ENCODE measurements around the gene SNED1. TPM values are rescaled to one million over a fixed set of nuclear protein-coding genes. Genes with fewer than 3 reads are reported as not detected.

Gene SNED1
- total RNA-seq, 1 experiment from 2014 or later: 3.2 TPM

GRCh38 chr2:240956935-240957655 lies 41.3 kb upstream of the SNED1 start:
- DNase-seq (ENCODE audit: low spot score): no peak
- Mint-ChIP-seq H3K27me3 (ENCODE audit: low read depth) (no peaks in the 10 kb centered on the region), H3K27ac (no peak overlapping the region; the same call in 1 of the 2 replicates), H3K9me3 (no peaks in the 10 kb centered on the region), H3K4me3 (no peak overlapping the region), H3K4me1 (peaks cover 13% of the 10 kb centered on the region; the same call in 1 of the 2 replicates), H3K36me3 (no peaks in the 10 kb centered on the region)
- ATAC-seq: no peak
- no peak for TF ChIP-seq FOXP1 (CRISPR knock-in tag; IDR thresholded peaks at IDR 0.05; ENCODE audit: borderline replicate concordance)
- TF ChIP-seq FOXK1 (CRISPR knock-in tag; IDR thresholded peaks at IDR 0.05): no peak
- TF ChIP-seq ZNF416 (CRISPR knock-in tag; IDR thresholded peaks at IDR 0.05): no peak
- TF ChIP-seq, protein P1, sequence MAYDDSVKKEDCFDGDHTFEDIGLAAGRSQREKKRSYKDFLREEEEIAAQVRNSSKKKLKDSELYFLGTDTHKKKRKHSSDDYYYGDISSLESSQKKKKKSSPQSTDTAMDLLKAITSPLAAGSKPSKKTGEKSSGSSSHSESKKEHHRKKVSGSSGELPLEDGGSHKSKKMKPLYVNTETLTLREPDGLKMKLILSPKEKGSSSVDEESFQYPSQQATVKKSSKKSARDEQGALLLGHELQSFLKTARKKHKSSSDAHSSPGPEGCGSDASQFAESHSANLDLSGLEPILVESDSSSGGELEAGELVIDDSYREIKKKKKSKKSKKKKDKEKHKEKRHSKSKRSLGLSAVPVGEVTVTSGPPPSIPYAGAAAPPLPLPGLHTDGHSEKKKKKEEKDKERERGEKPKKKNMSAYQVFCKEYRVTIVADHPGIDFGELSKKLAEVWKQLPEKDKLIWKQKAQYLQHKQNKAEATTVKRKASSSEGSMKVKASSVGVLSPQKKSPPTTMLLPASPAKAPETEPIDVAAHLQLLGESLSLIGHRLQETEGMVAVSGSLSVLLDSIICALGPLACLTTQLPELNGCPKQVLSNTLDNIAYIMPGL (CRISPR knock-in tag; IDR thresholded peaks at IDR 0.05): no peak
- TF ChIP-seq, protein P2, sequence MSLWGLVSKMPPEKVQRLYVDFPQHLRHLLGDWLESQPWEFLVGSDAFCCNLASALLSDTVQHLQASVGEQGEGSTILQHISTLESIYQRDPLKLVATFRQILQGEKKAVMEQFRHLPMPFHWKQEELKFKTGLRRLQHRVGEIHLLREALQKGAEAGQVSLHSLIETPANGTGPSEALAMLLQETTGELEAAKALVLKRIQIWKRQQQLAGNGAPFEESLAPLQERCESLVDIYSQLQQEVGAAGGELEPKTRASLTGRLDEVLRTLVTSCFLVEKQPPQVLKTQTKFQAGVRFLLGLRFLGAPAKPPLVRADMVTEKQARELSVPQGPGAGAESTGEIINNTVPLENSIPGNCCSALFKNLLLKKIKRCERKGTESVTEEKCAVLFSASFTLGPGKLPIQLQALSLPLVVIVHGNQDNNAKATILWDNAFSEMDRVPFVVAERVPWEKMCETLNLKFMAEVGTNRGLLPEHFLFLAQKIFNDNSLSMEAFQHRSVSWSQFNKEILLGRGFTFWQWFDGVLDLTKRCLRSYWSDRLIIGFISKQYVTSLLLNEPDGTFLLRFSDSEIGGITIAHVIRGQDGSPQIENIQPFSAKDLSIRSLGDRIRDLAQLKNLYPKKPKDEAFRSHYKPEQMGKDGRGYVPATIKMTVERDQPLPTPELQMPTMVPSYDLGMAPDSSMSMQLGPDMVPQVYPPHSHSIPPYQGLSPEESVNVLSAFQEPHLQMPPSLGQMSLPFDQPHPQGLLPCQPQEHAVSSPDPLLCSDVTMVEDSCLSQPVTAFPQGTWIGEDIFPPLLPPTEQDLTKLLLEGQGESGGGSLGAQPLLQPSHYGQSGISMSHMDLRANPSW (CRISPR knock-in tag; conservative IDR thresholded peaks at IDR 0.05; ENCODE audit: low read depth): no peak
- no peak for TF ChIP-seq AR (CRISPR knock-in tag; IDR thresholded peaks at IDR 0.05)
- TF ChIP-seq NR3C1 (CRISPR knock-in tag; conservative IDR thresholded peaks at IDR 0.05; ENCODE audit: low read depth): no peak
- no peak for TF ChIP-seq GTF2I (CRISPR knock-in tag; conservative IDR thresholded peaks at IDR 0.05)
- no peak for TF ChIP-seq TEAD1 (CRISPR knock-in tag; IDR thresholded peaks at IDR 0.05)
- TF ChIP-seq MAX (CRISPR knock-in tag; IDR thresholded peaks at IDR 0.05): no peak
- POLR2A ChIA-PET: interaction anchor here (0.6 kb wide), 1 partner anchor 878 kb away, joined by 3 read pairs; no protein-coding TSS in a partner anchor
- CTCF ChIA-PET: interaction anchor here (0.9 to 1.7 kb wide), 2 partner anchors 27 to 106 kb away, joined by 4 to 6 read pairs; no protein-coding TSS in a partner anchor

DNA sequence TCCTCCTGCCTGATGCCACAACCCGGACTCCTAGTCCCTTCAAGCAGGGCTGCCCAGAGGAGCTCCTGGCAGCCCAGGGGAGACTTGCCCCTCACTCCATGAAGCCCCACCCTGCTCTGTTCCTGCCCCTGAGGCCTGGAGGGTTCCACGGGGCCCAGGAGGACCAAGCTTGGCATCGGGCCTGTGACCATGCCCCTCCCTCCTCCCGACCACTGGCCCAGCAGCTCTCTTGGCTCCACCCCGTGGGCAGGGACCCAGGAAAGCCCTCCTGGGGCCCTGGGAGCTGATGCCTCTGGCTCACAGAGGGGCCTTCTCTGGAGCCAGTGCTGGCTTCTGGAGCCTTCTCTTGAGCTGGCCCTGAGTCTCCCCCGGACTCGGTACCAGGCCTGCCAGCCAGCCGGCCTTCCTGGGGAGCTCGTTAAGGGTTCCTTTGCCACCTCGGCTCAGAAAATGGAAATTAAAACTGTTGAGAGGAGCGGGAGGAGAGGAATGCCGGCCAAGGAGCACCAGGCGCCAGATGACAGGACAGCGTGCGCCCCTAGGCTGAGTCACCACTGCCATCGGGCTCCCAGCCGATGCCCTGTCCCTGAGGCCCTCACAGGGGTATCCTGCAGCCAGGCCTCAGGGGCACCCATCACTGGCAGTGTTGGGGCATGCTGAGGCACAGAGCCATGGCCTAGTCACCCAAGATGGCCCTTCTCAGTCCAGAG lies 40.6 kb upstream of the SNED1 start:
- CTCF ChIA-PET: interaction anchor here (0.9 to 1.7 kb wide), 2 partner anchors 26 to 106 kb away, joined by 4 to 6 read pairs; no protein-coding TSS in a partner anchor
- Mint-ChIP-seq H3K9me3 (no peaks in the 10 kb centered on the region), H3K4me1 (peaks cover 16% of the 10 kb centered on the region; the same call in 1 of the 2 replicates), H3K27me3 (ENCODE audit: low read depth) (no peaks in the 10 kb centered on the region), H3K4me3 (no peak overlapping the region), H3K27ac (no peak overlapping the region), H3K36me3 (no peaks in the 10 kb centered on the region)
- DNase-seq (ENCODE audit: low spot score) (no peak), ATAC-seq (no peak)
- TF ChIP-seq EMX1 (CRISPR knock-in tag; IDR thresholded peaks at IDR 0.05) (no peak), MLX (CRISPR knock-in tag; IDR thresholded peaks at IDR 0.05) (no peak), ZNF671 (CRISPR knock-in tag; IDR thresholded peaks at IDR 0.05) (no peak)
- TF ChIP-seq, protein P3, sequence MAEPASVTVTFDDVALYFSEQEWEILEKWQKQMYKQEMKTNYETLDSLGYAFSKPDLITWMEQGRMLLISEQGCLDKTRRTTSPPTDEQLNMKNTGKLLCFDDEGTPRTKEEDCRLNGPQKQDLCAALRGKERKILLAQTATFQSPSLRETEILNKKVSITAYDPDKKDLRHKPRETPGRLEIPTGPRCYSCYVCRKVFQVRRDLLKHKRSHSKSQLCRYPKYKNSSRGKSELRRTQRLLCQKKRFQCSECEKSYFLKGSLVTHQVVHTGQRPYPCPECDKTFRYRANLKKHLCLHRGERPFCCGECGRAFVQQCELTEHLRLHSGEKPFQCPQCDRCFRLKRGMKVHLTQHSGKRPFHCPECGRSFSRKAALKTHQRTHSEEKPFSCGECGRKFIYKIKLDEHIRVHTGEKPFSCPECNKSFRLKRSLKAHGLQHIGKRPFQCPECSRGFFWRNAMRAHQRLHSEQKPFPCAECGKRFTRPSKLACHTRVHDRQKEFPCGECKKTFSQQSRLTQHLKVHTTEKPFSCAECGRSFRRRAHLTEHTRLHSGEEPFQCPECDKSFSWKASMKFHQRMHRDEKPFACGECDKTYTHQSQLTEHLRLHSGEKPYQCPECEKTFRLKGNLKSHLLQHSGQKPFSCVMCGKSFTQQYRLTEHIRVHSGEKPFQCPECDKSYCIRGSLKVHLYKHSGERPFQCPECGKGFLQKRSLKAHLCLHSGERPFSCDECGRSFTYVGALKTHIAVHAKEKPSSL (CRISPR knock-in tag; conservative IDR thresholded peaks at IDR 0.05): no peak
- TF ChIP-seq, protein P4, sequence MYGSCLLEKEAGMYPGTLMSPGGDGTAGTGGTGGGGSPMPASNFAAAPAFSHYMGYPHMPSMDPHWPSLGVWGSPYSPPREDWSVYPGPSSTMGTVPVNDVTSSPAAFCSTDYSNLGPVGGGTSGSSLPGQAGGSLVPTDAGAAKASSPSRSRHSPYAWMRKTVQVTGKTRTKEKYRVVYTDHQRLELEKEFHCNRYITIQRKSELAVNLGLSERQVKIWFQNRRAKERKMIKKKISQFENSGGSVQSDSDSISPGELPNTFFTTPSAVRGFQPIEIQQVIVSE (CRISPR knock-in tag; IDR thresholded peaks at IDR 0.05; ENCODE audit: borderline replicate concordance): no peak
- POLR2A ChIA-PET: interaction anchor here (0.6 kb wide), 1 partner anchor 877 kb away, joined by 3 read pairs; no protein-coding TSS in a partner anchor
